ENCODE measurements around the gene SEZ6L2. TPM values are rescaled to one million over a fixed set of nuclear protein-coding genes. Genes with fewer than 3 reads are reported as not detected.

The SEZ6L2 gene
- total RNA-seq, 1 donor from 2014 or later = 58.5 TPM

Other genes with a start within 250 kb of the SEZ6L2 start
- 0.25 TPM for gene SPN, start 236.3 kb downstream of the SEZ6L2 start, total RNA-seq
- 2.5 TPM for gene QPRT, start 220.4 kb downstream of the SEZ6L2 start, total RNA-seq
- not detected for gene C16orf54, start 153.6 kb downstream of the SEZ6L2 start, total RNA-seq
- not detected for gene ZG16, start 121.3 kb downstream of the SEZ6L2 start, total RNA-seq
- 24.3 TPM for gene KIF22, start 108.8 kb downstream of the SEZ6L2 start, total RNA-seq
- gene MAZ, start 93.0 kb downstream of the SEZ6L2 start, total RNA-seq = 246 TPM
- gene PRRT2, start 87.4 kb downstream of the SEZ6L2 start, total RNA-seq = 21.9 TPM
- gene PAGR1, start 83.4 kb downstream of the SEZ6L2 start, total RNA-seq = 9.8 TPM
- 3.9 TPM for gene MVP, start 79.1 kb downstream of the SEZ6L2 start, total RNA-seq
- 47.9 TPM for gene CDIPT, start 36.3 kb downstream of the SEZ6L2 start, total RNA-seq
- gene ASPHD1, start 938 bp upstream of the SEZ6L2 start, total RNA-seq = 13.0 TPM
- gene KCTD13, start 26.7 kb upstream of the SEZ6L2 start, total RNA-seq = 38.4 TPM
- 16.7 TPM for gene TMEM219, start 62.5 kb upstream of the SEZ6L2 start, total RNA-seq
- gene TAOK2, start 74.3 kb upstream of the SEZ6L2 start, total RNA-seq = 42.0 TPM
- gene HIRIP3, start 96.1 kb upstream of the SEZ6L2 start, total RNA-seq = 17.5 TPM
- gene INO80E, start 96.7 kb upstream of the SEZ6L2 start, total RNA-seq = 23.4 TPM
- gene DOC2A, start 111.5 kb upstream of the SEZ6L2 start, total RNA-seq = 13.5 TPM
- not detected for gene C16orf92, start 123.6 kb upstream of the SEZ6L2 start, total RNA-seq
- 22.1 TPM for gene TLCD3B, start 131.7 kb upstream of the SEZ6L2 start, total RNA-seq
- gene ALDOA, start 166.2 kb upstream of the SEZ6L2 start, total RNA-seq = 83.6 TPM
- 52.1 TPM for gene PPP4C, start 176.4 kb upstream of the SEZ6L2 start, total RNA-seq
- 0.25 TPM for gene TBX6, start 192.4 kb upstream of the SEZ6L2 start, total RNA-seq
- 25.8 TPM for gene YPEL3, start 196.7 kb upstream of the SEZ6L2 start, total RNA-seq
- 1.7 TPM for gene GDPD3, start 214.0 kb upstream of the SEZ6L2 start, total RNA-seq
- 18.7 TPM for gene MAPK3, start 223.7 kb upstream of the SEZ6L2 start, total RNA-seq

Measured in temporal lobe (tissue), 1 donor.